Activated gamma-delta T cell (primary cell): Measurements from ENCODE around the gene VPS26C.
A peak's percentile ranks its signal among the peaks of the same experiment; 100 is the strongest.
"Not testable (repeated sequence)": the region's sequence is repeated elsewhere in the genome, so short reads cannot be mapped to it uniquely, and the experiment has no call there.

Source experiments
- DNase-seq: peaks from one replicate; lab custom pipeline; 2025; lab: John Stamatoyannopoulos, UW

VPS26C gene

DNA sequence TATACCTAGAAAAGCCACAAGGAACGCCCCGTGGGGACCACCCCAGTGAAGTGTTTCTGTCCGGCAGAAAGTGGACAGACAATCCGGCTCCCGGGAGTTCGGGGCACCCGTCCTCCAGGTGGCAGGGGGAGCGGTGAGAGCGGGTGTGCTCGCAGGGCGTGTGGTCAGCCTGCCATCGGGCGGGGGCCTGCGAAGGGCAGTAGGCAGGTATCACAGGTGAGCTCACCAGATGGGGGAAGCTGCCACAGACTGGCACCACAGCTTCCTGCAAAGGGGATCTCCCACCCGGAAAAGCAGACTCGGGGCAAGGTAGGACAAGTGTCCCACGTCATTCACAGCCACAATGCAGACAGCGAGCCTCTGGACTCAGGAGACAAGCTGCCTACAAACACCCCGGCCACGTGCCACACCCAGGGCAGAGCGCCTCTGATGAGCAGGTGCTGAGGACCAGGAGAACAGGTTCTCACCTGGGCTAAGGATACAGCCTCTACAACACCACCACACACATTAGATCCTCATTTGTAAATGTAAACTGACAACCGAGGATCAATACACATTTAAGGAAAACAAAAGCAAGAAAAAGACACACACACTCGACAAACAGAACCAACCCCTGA lies 36.4 kb downstream of the VPS26C start:
- DNase-seq, result no peak

DNA sequence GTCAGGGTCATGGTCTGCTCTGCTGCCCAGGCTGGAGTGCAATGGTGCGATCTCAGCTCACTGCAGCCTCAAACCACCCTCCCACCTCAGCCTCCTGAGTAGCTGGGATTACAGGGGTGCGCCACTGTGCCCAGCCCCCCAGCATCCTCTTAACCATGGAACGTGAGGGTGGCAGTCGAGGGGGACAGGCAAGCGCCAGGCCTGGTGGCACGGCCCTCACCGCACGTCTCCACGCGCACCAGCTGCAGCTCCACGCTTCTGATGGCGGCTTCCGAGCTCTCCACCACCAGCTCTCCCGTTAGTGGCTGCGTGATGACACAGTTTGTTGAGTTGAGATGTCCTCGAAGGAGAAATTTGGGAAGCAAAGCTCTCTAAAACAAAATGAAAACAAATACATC lies 39.1 kb downstream of the VPS26C start:
- DNase-seq, result no peak

DNA sequence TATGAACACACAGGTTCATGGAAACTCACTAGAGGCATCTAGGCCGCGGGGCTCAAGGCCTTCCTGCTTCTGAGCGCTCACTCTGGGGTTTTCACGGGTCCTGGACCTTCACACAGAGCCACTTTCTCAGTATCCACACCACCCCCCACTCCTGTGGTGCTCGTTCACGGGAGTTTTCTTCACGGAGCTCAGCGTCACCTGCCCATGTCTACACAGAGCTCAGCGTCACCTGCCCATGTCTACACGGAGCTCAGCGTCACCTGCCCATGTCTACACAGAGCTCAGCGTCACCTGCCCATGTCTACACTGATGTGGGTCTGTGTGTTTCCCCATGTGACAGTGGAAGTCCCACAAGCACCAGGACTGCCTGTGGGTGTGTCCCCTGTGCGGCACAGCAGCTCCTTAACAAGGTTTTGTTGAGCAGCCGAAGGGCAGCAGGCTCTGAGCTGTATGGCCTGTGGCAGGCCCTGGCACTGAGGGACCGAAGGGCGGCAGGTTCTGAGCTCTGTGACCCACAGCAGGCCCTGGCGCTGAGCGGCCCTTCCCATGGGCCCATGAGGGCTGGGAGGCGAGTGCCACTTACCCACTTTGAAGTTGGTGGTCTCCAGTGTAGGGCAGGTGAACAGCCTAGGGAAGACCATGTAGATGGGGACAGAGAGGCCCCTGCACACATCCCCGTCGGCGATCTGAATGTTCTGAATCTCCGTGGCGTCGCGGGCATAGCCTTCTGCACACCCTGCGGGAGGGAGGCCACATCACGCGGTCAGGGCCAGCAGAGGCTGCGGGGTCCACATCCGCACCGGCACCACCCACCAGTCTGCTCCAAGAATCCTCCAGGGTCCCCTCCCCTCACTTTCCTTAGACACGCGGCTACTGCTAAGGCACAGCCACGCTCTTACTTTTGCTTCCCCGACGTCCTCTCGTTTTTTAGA lies 39.8 kb downstream of the VPS26C start:
- DNase-seq, result no peak

DNA sequence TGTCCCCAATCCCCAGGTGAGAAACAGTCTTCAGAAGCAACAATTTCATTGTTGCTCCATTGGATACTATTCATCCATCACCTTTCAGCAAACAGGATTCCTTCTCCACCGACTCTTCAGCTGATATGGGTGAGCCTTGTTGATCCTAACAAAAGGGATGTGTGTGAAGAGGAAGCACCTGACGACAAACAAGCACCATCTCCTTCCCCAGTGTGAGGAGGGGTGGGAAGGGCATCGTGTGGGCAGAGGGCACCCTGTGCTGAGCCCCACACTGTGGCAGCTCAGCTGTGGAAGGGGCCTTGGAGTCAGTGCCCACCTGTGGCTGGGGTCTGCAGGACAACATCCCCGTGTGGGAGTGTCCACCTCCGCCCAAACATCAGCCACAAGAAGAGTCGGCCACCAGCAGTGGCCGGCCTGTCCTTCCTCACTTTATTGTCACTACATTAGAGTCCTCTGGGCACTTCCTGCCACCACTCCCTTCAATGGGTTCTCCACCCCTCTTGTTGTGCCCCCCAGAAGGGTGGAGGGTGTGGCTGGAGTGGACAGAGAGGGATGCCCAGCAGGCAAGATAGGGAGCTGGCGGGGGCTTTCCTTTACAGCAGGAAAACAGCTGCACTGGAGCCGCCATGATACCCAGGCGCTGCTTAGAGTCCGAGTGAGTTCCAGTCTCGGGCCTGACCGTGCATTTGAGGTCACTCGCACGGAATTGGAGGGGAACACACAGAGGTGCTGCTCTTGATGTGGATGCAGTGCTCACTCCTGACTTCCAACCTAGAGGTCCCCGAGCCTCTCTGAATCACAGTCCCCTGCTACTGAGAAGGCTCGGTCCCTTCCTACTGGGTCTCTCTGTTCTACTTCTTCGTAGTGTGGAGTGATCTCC lies 40.9 kb downstream of the VPS26C start:
- no peak for DNase-seq

DNA sequence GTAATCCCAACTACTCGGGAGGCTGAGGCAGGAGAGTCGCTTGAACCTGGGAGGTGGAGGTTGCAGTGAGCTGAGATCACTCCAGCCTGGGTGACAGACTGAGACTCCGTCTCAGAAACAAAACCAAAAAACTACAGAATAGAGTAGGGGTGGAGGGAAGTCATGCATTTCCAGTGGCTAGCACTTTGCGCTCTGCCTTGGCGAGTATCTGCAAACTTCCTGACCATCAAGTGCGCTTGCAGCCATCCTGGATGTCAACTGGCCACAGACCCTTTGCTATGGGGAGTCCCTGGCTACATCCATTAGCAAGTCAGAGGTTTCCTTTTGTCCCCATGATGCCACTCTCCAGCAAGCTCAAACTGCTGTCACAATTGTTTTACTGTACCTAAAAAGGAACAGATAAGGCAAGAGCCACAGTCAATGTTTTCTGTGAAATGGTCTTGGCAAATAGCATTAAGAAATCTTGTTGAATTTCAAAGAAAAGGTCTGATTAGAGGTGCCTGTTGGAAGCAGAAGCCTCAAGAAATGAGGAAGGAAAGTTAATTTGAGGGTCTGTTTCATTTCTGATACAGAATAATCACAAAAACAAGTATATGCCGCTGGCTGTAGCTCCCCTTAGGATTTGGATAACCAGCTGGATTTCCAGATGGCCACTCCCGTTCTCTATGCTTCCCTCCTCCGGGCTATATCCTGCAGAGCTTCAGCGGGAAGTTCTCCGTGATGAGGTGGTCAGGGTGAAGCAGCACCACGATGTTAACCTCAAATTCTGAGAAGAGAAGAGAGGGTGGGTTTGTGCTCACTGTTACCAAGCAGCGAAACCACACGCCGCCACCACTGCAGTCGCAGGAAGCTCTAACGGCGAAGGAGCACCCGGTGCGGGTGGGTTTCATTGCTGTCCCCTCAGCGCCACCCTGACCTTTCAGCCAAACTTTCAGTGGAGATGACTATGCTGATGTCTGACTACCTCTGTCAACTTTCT lies 42.0 kb downstream of the VPS26C start:
- DNase-seq, result peak; percentile 40

DNA sequence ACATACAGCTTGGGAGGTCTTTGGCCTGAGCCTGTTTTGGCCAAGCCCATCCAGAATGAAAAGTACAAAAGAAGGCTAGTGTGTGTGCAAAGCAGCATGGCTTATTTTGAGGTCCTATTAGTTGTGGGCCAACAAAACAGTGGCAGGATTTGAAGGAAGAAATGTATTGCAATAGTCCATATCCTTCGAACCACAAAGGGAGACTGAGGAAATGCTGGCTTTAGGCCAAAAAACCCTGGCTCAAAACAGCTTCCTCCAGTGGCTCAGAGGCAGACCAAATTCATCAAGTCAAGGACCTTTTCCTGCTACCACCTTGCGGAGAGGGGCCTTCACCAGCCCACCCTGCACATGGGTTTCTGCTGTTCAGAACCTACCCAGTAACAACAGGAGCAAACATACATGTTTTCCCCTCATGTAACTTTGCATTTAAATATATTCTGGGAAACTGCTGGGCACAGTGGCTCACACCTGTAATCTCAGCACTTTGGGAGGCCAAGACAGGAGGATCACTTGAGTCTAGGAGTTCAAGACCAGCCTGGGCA lies 43.3 kb downstream of the VPS26C start:
- no peak for DNase-seq

DNA sequence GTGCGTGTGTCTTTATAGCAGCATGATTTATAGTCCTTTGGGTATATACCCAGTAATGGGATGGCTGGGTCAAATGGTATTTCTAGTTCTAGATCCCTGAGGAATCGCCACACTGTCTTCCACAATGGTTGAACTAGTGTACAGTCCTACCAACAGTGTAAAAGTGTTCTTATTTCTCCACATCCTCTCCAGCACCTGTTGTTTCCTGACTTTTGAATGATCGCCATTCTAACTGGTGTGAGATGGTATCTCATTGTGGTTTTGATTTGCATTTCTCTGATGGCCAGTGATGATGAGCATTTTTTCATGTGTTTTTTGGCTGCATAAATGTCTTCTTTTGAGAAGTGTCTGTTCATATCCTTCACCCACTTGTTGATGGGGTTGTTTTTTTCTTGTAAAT lies 44.9 kb downstream of the VPS26C start:
- not testable (repeated sequence) for DNase-seq

DNA sequence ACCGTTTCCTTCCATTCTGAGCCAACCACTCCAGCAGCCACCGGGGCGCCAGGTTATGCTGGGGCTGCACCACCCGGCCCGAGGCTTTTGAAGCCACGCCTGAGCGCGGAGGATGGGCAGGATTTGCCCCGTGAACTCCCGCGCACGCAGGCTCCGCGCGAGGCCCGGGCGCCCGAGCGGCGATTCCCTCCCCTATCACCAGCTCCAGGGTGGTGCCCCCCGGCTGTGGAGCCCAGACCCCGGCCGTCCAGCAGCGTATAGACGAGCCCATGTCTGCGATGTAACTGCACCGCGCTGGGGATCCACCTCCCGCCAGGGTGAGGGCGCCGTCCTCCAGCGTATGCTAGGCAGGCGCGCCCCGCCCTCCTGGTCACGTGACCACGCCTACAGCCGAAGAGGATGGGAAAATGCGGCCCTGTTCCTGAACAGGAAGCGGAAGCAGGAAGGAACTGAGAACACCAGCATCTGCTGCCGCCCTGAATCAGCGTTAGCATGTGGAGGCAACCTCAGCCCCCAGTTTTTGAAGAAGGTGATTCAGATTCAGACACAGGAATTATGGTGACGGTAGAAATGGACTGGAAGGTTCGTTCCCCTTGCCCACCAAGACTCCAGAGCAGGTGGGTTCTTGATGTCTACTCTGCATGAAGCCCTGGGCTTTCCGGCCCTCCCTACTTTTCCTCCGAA lies 46.0 kb downstream of the VPS26C start:
- DNase-seq, result peak; percentile 86

DNA sequence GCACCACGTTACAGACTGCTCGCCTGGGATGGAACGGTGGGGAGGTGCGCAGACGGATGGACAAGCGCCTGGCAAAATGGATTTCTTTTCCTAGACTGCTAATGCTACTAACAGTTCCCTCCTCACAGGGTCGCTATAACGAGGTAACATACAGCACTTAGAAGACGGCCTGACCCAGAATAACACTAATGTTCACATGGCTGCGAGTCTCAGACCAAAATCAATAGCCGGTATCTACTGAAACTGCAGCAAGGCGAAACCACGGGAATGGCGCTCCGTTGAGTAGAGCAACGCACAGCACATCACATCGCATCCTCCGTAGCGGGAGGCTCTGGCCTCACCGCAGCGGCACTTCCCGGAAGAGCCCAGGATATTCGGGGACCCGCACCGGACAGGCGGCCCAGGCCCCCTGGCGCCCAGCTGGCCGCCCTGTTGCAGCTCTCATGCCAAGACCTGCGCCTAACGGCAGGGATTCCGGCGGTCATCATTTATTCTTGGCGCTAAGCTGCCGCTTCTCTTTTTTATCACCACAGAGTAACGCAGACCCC lies 46.6 kb downstream of the VPS26C start:
- DNase-seq, result peak; percentile 35

DNA sequence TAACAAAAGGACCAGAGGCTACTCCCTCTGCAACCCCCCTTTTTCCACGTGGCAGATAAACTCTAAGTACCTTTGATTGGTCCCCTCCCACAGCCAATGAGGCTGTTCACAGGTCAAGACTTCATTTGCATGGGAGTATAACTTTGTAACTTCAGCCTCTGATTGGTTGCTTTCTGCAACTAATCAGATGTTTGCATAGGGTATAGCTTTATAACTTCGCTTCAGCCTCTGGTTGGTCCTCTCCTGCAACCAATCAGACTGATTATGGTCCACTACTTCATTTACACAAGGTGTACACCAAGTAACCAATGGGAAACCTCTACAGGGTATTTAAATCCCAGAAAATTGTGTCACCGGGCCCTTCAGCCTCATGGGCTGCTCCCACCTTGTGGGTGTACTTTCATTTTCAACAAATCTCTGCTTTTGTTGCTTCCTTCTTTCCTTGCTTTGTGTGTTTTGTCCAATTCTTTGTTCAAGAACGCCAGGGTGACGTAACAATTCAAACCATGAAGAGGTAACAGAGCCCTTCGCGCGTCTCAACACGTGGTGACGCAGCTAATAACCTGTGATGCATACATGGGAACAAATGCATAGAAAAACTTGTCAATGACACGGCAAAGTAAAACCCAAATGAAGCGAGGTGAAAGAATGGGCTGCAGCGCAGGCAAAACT lies 47.2 kb downstream of the VPS26C start:
- DNase-seq, result no peak

DNA sequence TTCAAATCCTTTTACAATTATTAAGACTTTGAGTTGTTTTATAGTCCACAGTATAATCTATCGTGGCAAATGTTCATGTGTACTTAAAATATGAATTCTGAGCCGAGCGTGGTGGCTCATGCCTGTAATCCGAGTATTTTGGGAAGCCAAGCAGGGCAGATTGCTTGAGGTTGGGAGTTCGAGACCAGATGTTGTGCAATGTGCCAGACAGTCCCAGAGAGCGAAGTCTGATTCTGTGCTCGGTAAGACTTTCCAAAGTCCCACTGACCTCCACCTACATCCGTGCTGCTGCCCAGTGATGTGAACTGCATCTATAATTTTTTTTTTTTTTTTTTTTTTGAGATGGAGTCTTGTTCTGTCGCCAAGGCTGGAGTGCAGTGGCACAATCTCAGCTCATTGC lies 52.2 kb downstream of the VPS26C start:
- no peak for DNase-seq

DNA sequence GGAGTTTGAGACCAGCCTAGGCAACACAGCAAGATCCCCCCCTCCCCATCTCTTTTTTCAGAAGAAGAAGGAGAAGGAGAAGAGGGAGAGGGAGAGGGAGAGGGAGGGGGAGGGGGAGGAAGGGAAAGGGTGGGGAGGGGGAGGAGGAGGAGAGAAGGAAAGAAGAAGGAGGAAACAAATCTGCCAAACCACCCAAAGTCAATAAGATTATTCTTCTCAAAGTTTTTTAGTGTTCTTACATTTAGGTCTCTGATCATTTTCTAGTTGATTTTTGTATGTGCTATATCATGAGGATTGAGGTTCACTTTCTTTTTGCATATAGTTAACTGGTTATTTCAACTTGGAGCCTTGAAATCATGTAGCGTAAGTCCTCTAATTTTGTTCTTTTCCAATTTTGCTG lies 56.3 kb downstream of the VPS26C start:
- DNase-seq, result no peak

DNA sequence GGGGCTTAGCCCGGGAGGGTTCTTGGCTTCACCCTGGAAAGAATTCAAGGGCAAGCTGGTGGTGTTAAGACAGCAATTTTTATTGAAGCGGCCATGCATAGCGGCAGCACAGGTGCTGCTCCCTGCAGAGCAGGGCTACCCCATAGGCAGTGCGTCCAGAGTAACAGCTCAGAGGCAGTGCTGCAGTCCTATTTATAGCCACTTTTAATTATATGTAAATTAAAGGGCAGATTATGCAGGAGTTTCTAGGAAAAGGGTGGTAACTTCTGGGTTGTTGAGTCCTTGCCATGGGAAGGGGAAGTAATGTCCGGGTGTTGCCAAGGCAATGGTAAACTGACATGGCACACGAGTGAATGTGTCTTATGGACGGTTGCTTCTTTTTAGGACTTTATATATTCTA lies 57.0 kb downstream of the VPS26C start:
- DNase-seq, result no peak

DNA sequence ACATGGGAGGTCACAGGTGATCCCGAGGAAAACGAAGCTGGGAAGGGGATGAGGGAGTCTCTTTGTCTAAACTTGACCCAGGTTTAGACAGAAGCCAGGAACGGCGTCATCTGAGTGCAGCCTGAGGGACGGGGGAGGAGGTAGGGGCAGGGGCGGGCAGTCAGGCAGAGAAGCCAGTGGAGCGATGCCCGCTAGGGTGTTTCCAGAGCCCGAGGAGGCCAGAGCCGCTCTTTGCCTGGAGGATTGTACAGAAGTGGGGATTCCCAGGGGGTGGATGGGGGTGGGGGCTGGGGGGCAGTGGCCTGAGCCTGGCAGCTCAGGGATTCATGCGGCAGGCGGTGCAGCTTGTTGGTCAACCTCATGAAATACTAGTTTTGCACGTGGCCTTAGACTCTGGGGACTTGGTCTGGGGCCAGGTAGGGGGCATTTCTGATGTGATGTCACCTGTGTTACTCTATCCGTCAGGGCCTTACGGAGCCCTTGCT lies 58.4 kb downstream of the VPS26C start:
- no peak for DNase-seq

DNA sequence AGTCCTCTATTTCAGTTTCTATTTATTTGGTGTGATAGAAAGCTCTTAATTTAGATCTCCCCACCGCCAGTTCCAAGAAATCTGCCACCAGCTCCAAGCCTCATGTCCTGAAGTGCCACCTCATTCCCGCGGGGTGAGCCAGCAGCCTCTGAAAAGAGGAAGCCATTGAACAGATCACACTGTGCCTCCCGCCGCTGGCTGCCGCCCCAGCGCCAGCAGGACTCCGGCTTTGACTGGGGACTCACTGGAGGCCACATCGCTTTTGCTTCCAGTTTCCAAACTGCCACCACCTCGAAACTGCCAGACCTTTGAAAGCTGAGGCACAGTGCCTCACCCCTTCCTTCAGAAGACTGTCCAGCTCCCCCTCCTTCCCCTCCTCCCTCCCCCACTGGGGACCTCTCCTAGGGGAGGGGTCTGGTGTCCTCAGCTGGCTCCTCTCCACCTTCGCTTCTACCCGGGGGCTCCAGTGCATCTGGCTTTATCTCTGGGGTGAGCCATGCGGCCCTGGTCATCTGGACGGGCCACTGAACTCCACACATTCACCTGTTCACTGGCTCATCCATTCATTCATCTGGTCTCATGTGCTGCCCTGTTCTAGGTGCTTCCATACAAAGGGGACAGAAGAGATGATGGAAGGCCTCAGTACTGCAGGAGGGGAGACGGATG lies 58.9 kb downstream of the VPS26C start:
- DNase-seq, result no peak

DNA sequence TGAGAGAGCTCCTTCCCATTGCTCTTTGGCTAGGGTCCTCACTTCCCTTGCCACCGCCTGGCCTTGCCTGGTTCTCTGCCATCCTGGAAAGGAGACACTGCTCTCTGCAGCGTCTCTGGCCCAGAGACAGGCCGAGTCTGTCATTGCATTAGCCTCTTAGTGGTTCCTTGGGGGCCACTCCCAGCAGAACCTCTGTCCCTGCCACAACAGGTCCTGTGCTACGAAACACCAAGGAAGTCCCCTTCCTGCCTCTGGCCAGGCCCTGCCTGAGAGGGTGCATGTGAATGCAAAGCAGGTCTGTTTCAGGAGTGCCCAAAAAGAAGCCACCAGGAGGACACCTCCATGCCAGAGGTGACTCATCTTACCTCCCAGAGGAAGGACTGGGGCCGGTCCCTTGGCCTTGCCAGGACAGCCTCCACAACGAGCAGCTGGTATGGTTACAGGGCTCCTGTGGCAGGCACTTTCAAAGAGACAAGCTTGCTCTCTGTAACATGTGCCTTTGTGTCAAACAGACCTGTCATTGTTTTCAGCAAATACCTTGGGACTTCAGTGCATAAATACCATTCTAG lies 59.6 kb downstream of the VPS26C start:
- DNase-seq, result no peak

DNA sequence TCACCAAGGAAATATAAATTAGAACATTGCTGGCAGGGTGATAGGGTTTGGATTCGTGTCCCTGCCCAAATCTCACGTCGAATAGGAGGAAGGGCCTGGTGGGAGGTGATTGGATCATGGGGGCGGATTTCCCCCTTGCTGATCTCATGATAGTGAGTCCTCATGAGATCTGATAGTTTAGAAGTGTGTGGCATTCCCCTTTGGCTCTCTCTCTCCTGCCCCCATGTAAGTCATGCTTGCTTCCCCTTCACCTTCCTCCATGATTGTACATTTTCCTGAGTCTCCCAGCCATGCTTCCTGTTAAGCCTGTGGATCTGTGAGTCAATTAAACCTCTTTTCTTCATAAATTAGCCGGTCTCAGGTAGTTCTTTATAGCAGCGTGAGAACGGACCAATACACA lies 60.6 kb downstream of the VPS26C start:
- no peak for DNase-seq

DNA sequence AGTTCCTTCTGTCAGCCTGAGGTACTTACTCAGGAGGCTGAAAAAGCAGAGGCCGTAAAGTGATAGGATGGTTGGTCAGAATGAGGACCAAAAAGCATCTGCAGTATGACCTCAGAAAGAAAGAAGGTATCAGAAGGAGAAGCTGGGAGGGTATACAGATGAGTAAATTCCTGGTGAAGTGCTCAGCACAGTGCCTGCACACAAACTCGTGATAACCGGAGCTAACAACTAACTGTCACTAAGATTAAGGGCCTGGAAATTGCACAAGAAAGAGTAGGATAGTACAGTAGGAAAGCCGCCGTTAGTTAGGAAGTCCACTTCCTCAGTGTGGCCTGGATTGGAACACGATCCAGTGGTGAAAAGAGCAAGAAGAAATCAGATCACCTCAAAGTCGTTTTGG lies 62.6 kb downstream of the VPS26C start:
- no peak for DNase-seq
